HG02885 (cell line): ENCODE measurements around the gene GJA8.
"Not testable (repeated sequence)": the region's sequence is repeated elsewhere in the genome, so short reads cannot be mapped to it uniquely, and the experiment has no call there.

Source experiments
- ATAC-seq: cut with Tn5 transposase; IDR thresholded peaks from one replicate; pipeline ENCODE4 v1.9.1; 2021; ENCODE audit warnings: mild to moderate bottlenecking; ENCODE audit not compliant: unreplicated experiment, poor library complexity

GJA8 gene

GRCh38 chr1:147902253-147902845 is at the start of gene GJA8:
TSS of gene GJA8 (plus strand) at chr1:147902795. CDS start at chr1:147907956, 5,161 bp downstream.
- no peak for ATAC-seq

GRCh38 chr1:147853391-147853790 is 49.2 kb upstream of the GJA8 start:
- ATAC-seq, result no peak

- ATAC-seq, result not testable (repeated sequence)
Measured at GRCh38 chr1:147854989-147855388, 47.6 kb upstream of the GJA8 start.

GRCh38 chr1:147855996-147856395 is 46.6 kb upstream of the GJA8 start:
- ATAC-seq, result not testable (repeated sequence)

GRCh38 chr1:147867204-147867603 is 35.4 kb upstream of the GJA8 start:
- ATAC-seq, result not testable (repeated sequence)

GRCh38 chr1:147878022-147878421 is 24.6 kb upstream of the GJA8 start:
- ATAC-seq, result no peak

GRCh38 chr1:147879911-147880310 is 22.7 kb upstream of the GJA8 start:
- no peak for ATAC-seq

GRCh38 chr1:147882535-147882934 is 20.1 kb upstream of the GJA8 start:
- ATAC-seq, result no peak

GRCh38 chr1:147890177-147890790 is 12.3 kb upstream of the GJA8 start:
- ATAC-seq, result peak; percentile 78

GRCh38 chr1:147891088-147891487 is 11.5 kb upstream of the GJA8 start:
- no peak for ATAC-seq

GRCh38 chr1:147892216-147892615 is 10.4 kb upstream of the GJA8 start:
- ATAC-seq, result no peak

- no peak for ATAC-seq
Measured at GRCh38 chr1:147892731-147893214, 9.8 kb upstream of the GJA8 start.

- no peak for ATAC-seq
Measured at GRCh38 chr1:147895123-147895522, 7.5 kb upstream of the GJA8 start.

- no peak for ATAC-seq
Measured at GRCh38 chr1:147897029-147897752, 5.4 kb upstream of the GJA8 start.

GRCh38 chr1:147897789-147898188 is 4.8 kb upstream of the GJA8 start:
- ATAC-seq, result no peak

GRCh38 chr1:147904726-147905125 is 2.1 kb downstream of the GJA8 start:
- ATAC-seq, result no peak

GRCh38 chr1:147907786-147908509 is 5.4 kb downstream of the GJA8 start:
- no peak for ATAC-seq

GRCh38 chr1:147912553-147912952 is 10.0 kb downstream of the GJA8 start:
- no peak for ATAC-seq

GRCh38 chr1:147913362-147913942 is 10.9 kb downstream of the GJA8 start:
- no peak for ATAC-seq

- no peak for ATAC-seq
Measured at GRCh38 chr1:147919896-147920295, 17.3 kb downstream of the GJA8 start.
